ENCODE data around the gene TRIM65.

DNA sequence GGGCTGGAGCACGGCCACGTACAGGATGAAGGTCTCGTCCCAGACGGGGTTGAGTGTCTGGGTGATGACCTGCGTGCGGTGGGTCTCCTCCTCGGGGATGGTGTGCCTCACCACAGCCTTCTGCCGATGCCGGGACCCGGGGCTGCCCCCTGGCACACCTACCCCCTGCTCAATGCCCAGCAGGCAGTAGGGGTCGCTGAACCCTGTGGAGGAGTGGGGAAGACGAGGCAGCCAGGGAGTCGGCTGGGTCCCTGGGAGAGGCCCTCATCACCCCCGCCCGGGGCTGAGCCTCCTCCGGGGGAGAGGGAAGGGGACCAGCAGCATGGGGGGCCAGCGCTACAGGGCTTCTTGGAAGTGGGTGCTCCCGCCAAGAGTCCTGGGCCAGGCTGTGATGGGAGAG is 54.3 kb downstream of the TRIM65 start:
- TF ChIP-seq, protein P1, sequence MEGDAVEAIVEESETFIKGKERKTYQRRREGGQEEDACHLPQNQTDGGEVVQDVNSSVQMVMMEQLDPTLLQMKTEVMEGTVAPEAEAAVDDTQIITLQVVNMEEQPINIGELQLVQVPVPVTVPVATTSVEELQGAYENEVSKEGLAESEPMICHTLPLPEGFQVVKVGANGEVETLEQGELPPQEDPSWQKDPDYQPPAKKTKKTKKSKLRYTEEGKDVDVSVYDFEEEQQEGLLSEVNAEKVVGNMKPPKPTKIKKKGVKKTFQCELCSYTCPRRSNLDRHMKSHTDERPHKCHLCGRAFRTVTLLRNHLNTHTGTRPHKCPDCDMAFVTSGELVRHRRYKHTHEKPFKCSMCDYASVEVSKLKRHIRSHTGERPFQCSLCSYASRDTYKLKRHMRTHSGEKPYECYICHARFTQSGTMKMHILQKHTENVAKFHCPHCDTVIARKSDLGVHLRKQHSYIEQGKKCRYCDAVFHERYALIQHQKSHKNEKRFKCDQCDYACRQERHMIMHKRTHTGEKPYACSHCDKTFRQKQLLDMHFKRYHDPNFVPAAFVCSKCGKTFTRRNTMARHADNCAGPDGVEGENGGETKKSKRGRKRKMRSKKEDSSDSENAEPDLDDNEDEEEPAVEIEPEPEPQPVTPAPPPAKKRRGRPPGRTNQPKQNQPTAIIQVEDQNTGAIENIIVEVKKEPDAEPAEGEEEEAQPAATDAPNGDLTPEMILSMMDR (IDR thresholded peaks at IDR 0.05), result no peak
- TF ChIP-seq POLR2A (IDR thresholded peaks at IDR 0.05), result no peak
